OCI-LY7 (cell line): ENCODE results near the gene MCM3. TPM values are rescaled to one million over a fixed set of nuclear protein-coding genes. Genes with fewer than 3 reads are reported as not detected.

Experiments used
- BruUV-seq: library from RNA; stranded (reverse); fragments of 400-500 nt; replicated peaks from 2 replicates; lab custom pipeline; 2021; lab: Mats Ljungman, UMichigan
- CTCF ChIA-PET: fragments of 300-600 bp; sonication (Branson Sonifier 250); formaldehyde crosslinking; loops from one replicate; lab custom pipeline; 2022; ENCODE audit warnings: antibody characterized with exemption; ENCODE audit not compliant: unreplicated experiment; lab: Charles Lee
- POLR2A ChIA-PET: fragments of 300-600 bp; sonication (Branson Sonifier 250); formaldehyde crosslinking; loops from one replicate; lab custom pipeline; 2022; ENCODE audit warnings: antibody characterized with exemption; lab: Charles Lee
- DNase-seq: peaks from one replicate; pipeline ENCODE4 v3.0.0-alpha.2; 2015; ENCODE audit warnings: low spot score
- H2AFZ ChIP-seq: fragments of 200-600 bp; sonication (generic), shearing (Covaris generic); 2 replicates; pipeline ENCODE4 v1.6.1; 2014; ENCODE audit warnings: mild to moderate bottlenecking, antibody characterized with exemption, low read length, moderate library complexity
- H3K27ac ChIP-seq: fragments of 200-600 bp; sonication (generic); 2 replicates; pipeline ENCODE4 v1.5.1; 2014; ENCODE audit warnings: mixed run types, low read depth, mild to moderate bottlenecking, moderate library complexity, low read length, inconsistent platforms; ENCODE audit not compliant: poor library complexity, severe bottlenecking
- H3K36me3 ChIP-seq: fragments of 200-600 bp; sonication (generic); 2 replicates; pipeline ENCODE4 v1.6.1; 2014; ENCODE audit warnings: mild to moderate bottlenecking, antibody characterized with exemption, low read length, moderate library complexity, mixed read lengths; ENCODE audit not compliant: insufficient read depth
- H3K4me1 ChIP-seq: fragments of 200-600 bp; sonication (generic); 2 replicates; pipeline ENCODE4 v1.5.1; 2014; ENCODE audit warnings: mild to moderate bottlenecking, low read length; ENCODE audit not compliant: insufficient read depth, poor library complexity, severe bottlenecking
- H3K4me2 ChIP-seq: fragments of 200-600 bp; sonication (generic); 2 replicates; pipeline ENCODE4 v1.6.1; 2014; ENCODE audit warnings: mild to moderate bottlenecking, low read length
- H3K4me3 ChIP-seq: fragments of 200-600 bp; sonication (generic); 2 replicates; pipeline ENCODE4 v1.5.1; 2014; ENCODE audit warnings: mild to moderate bottlenecking, low read depth, low read length; ENCODE audit not compliant: poor library complexity, severe bottlenecking
- H3K79me2 ChIP-seq: fragments of 200-600 bp; sonication (generic); 2 replicates; pipeline ENCODE4 v1.6.1; 2016; ENCODE audit warnings: low read depth, mild to moderate bottlenecking, low read length, moderate library complexity, mixed read lengths; ENCODE audit not compliant: insufficient read depth
- H3K9me2 ChIP-seq: fragments of 200-600 bp; sonication (generic); 2 replicates; pipeline ENCODE4 v1.6.1; 2016; ENCODE audit warnings: mild to moderate bottlenecking, low read length, mixed read lengths; ENCODE audit not compliant: insufficient read depth
- H3K9me3 ChIP-seq: fragments of 200-600 bp; sonication (generic); 2 replicates; pipeline ENCODE4 v1.6.1; 2014; ENCODE audit warnings: mild to moderate bottlenecking, mixed run types, low read length, mixed read lengths
- H4K20me1 ChIP-seq: fragments of 200-600 bp; sonication (generic); 2 replicates; pipeline ENCODE4 v1.6.1; 2014; ENCODE audit warnings: mild to moderate bottlenecking, antibody characterized with exemption, low read length, moderate library complexity, mixed read lengths; ENCODE audit not compliant: insufficient read depth
- EZH2phosphoT487 ChIP-seq: fragments of 200-600 bp; sonication (generic); IDR thresholded peaks from 2 replicates; pipeline ENCODE4 v1.6.1; 2018; ENCODE audit warnings: low read depth, borderline replicate concordance, mild to moderate bottlenecking, mixed run types, antibody characterized with exemption, low read length, moderate library complexity, mixed read lengths
- intact Hi-C: fragments of 100-400 bp; cut with micrococcal nuclease; formaldehyde crosslinking; loops from one replicate; pipeline ENCODE4 v1.10.0; 2022; ENCODE audit not compliant: unreplicated experiment
- total RNA-seq, 2 experiments: library from RNA; depleted of rRNA in 1 of 2; stranded (reverse); fragments of >200 nt in 1 of 2; shearing (Covaris generic) in 1 of 2; gene quantifications; 2 replicates each; pipeline ENCODE4 v1.2.3, GENCODE V29; 2014 to 2022
- TF ChIP-seq, protein P1 (sequence below): fragments of 200-600 bp; sonication (generic); conservative IDR thresholded peaks from 2 replicates; pipeline ENCODE4 v1.5.1; 2014; ENCODE audit warnings: mild to moderate bottlenecking, antibody characterized with exemption, low read length, moderate library complexity, mixed read lengths

MCM3 gene
- total RNA-seq, 2 experiments from 2014 or later, result 272 to 295 TPM

DNA sequence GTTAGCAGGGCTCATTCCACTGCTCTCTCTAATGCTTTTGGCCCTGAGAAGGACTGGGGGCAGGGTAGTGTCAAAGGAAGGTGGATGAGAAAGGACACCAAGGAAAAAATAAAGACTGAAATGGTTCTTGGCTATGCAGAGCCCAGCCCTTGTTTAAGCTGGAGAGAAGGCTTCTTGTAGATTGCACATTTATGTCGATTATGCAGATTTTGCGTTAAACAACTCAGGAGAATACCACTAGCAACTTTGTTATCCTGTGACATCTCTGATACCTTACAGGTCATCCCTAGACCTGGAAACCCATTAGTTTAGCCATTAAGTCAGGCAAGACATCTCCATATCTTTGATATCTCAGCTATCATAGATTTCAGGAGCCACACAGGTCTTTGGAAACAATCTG lies 29.1 kb downstream of the MCM3 start:
- Histone ChIP-seq H3K36me3 (peaks cover 6% of the 10 kb centered on the region; the same call in 1 of the 2 replicates), H3K4me2 (no peak overlapping the region), H2AFZ (no peak overlapping the region), H3K4me3 (no peak overlapping the region), H4K20me1 (no peaks in the 10 kb centered on the region), H3K79me2 (no peaks in the 10 kb centered on the region), H3K4me1 (no peaks in the 10 kb centered on the region), H3K9me2 (no peaks in the 10 kb centered on the region), H3K27ac (no peak overlapping the region), H3K9me3 (no peaks in the 10 kb centered on the region)
- POLR2A ChIA-PET, result interaction anchor here (0.6 to 2.2 kb wide), 2 partner anchors 9 to 418 kb away, joined by 4 to 6 read pairs; no protein-coding TSS in a partner anchor
- BruUV-seq, result no TSS peak
- CTCF ChIA-PET, result interaction anchor here (0.9 kb wide), 1 partner anchor 27 kb away, joined by 3 read pairs; no protein-coding TSS in a partner anchor
- DNase-seq, result no peak
- intact Hi-C loops, result no loop called here
- no peak for TF ChIP-seq EZH2phosphoT487
- TF ChIP-seq, protein P1, sequence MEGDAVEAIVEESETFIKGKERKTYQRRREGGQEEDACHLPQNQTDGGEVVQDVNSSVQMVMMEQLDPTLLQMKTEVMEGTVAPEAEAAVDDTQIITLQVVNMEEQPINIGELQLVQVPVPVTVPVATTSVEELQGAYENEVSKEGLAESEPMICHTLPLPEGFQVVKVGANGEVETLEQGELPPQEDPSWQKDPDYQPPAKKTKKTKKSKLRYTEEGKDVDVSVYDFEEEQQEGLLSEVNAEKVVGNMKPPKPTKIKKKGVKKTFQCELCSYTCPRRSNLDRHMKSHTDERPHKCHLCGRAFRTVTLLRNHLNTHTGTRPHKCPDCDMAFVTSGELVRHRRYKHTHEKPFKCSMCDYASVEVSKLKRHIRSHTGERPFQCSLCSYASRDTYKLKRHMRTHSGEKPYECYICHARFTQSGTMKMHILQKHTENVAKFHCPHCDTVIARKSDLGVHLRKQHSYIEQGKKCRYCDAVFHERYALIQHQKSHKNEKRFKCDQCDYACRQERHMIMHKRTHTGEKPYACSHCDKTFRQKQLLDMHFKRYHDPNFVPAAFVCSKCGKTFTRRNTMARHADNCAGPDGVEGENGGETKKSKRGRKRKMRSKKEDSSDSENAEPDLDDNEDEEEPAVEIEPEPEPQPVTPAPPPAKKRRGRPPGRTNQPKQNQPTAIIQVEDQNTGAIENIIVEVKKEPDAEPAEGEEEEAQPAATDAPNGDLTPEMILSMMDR, result no peak

DNA sequence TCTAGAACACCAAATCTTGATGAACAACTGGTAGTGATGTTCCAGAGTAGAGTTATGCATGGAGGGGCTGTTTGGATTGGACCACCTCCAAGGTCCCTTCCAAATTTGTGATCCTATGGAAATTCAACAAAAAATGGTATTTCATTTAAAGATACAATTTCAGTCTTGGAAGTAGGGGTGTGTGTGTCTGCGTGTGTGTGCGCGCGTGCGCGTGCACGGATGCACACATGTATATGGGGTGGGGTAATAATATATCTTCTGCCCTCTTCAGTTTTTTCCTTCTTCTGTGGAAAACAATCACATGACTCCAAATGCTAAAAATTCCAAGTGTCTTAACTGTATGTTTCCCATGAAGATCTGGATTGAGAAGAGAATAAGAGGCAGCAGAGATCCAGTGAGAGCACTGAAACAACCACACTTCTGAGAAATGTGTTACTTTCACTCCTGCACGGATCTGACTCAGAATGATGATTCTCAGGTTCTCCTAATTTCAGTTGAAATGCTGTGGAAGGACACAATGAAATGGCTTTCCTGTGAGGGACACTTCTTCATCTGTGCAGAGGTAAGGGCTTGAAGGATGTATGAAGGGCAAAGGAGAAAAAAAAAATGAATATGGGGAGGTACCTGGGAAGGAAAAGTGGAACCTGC lies 29.7 kb downstream of the MCM3 start:
- no peaks in the 10 kb centered on the region for H3K9me3 ChIP-seq
- H3K36me3 ChIP-seq, result peaks cover under 1% of the 10 kb centered on the region; the same call in 1 of the 2 replicates
- TF ChIP-seq, protein P1, result no peak
- no peak for TF ChIP-seq EZH2phosphoT487
- DNase-seq, result no peak
- no peaks in the 10 kb centered on the region for H3K79me2 ChIP-seq
- H3K9me2 ChIP-seq, result no peaks in the 10 kb centered on the region
- no peak overlapping the region for H3K4me2 ChIP-seq
- POLR2A ChIA-PET, result interaction anchor here (0.6 to 2.2 kb wide), 2 partner anchors 9 to 419 kb away, joined by 4 to 6 read pairs; no protein-coding TSS in a partner anchor
- no peaks in the 10 kb centered on the region for H3K4me1 ChIP-seq
- CTCF ChIA-PET, result interaction anchor here (0.9 kb wide), 1 partner anchor 28 kb away, joined by 3 read pairs; no protein-coding TSS in a partner anchor
- H3K27ac ChIP-seq, result no peak overlapping the region
- intact Hi-C loops, result no loop called here
- H4K20me1 ChIP-seq, result no peaks in the 10 kb centered on the region
- BruUV-seq, result no TSS peak
- H2AFZ ChIP-seq, result no peak overlapping the region
- no peak overlapping the region for H3K4me3 ChIP-seq

DNA sequence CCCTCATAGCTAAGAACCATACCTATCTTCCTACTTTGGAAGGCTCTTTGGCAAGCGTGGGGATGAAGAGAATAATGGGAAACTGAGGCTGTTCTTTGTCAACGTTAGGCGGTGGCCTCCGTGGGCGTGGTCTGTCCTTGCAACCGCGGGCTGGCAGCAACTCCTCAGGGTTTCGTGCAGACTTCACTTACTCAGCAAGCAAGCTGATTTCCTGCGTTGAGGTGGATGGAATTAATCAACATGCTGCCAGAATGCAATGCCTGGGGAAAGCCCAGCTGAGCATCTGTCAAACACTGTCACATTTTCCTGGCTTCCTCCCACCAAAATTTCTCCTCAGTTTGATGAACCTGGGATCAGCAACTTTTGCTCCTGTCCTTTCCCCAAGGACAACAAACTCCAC lies 31.0 kb downstream of the MCM3 start:
- Histone ChIP-seq H4K20me1 (no peaks in the 10 kb centered on the region), H3K4me1 (no peaks in the 10 kb centered on the region), H2AFZ (no peak overlapping the region), H3K27ac (no peak overlapping the region), H3K4me2 (no peak overlapping the region), H3K9me3 (no peaks in the 10 kb centered on the region), H3K9me2 (no peaks in the 10 kb centered on the region), H3K4me3 (no peak overlapping the region), H3K79me2 (no peaks in the 10 kb centered on the region), H3K36me3 (no peaks in the 10 kb centered on the region)
- intact Hi-C loops, result no loop called here
- DNase-seq, result no peak
- ChIA-PET CTCF (no interaction called here), POLR2A (interaction anchor here (0.6 to 2.2 kb wide), 6 partner anchors 8 to 445 kb away, joined by 3 to 7 read pairs (median 4); no protein-coding TSS in a partner anchor)
- TF ChIP-seq, protein P1, result no peak
- no peak for TF ChIP-seq EZH2phosphoT487
- no TSS peak for BruUV-seq
